Stimulated activated CD4-positive, alpha-beta T cell treated with anti-CD3 and anti-CD28 coated beads, Interleukin-4, amount 100 ng/mL, for 24 hours (primary cell): ENCODE data around the gene NSD2.
A peak's percentile ranks its signal among the peaks of the same experiment; 100 is the strongest.
"Not testable (repeated sequence)": the region's sequence is repeated elsewhere in the genome, so short reads cannot be mapped to it uniquely, and the experiment has no call there.

Experiments
- DNase-seq: peaks from one replicate; pipeline ENCODE4 v3.0.0-alpha.2; 2020

Gene NSD2

GRCh38 chr4:1899149-1900086 is 28.2 kb downstream of the NSD2 start:
- peak; percentile 81 for DNase-seq

DNA sequence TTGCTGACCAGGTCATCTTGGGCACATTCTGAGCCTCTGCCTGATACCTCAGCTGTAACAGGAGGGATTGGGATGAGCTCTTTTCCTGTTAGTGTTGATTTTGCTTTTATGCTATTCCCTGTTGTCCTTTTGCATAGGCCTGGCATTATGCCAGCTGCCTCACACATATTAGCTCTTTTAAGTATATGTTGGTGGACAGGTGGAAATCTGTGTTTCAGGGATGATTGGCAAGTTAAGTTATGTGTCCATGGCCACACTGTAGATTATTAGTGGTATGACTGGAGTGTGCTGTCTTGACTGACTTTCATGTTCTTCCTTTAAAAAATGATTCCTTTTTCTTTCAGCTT is 28.9 kb downstream of the NSD2 start:
- DNase-seq = no peak

GRCh38 chr4:1900624-1901023 is 29.4 kb downstream of the NSD2 start:
- DNase-seq = no peak

DNA sequence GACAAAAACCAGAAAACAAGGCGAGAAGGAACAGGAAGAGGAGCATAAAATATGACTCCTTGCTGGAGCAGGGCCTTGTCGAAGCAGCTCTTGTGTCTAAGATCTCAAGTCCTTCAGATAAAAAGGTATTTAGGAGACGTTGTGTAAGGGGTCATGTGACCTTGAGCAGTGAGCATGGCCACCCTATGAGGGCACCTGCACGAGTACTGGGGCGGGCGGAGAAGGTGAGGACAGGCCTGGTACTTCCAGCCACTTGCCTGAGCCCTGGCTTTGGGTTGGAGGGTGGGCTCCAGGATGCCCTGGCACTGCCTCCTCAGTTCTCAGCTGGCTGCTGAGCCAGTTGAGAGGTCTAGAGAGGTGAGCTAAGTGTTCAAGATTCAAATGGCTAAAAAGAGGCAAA is 29.9 kb downstream of the NSD2 start:
- DNase-seq = no peak

- no peak for DNase-seq
Measured at GRCh38 chr4:1902243-1902642, 31.1 kb downstream of the NSD2 start.

DNA sequence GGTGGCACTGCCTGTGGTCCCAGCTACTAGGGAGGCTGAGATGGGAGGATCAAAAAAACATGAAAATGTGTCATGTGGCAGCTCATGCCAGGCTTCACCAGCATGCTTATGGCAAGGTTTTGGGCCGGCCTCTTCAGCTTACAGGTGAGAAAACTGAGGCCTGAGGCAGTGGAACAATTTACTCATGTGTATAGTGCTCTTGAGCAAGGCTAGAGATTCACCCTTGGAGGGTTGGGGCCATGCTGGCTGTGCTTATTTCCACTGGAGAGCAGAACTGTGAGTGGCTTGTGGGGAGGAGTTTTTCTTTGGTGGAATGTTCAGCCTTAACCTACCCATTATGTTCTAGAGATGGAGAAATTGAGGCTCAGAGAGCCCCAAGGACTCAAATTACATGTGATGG is 31.8 kb downstream of the NSD2 start:
- no peak for DNase-seq

DNA sequence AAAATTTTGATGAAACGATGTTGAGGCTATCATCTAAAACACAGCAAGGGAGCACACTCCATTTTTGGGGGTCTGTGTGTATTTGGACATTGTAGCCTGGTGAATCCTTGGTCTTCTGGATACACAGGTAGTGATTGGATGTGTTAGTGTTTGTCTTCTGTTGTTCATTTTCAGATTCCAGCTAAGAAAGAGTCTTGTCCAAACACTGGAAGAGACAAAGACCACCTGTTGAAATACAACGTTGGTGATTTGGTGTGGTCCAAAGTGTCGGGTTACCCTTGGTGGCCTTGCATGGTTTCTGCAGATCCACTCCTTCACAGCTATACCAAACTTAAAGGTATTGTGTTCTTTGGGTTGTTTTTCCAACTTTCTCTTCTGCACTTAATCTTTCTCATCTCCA is 32.8 kb downstream of the NSD2 start:
- DNase-seq = no peak

- DNase-seq = no peak
Measured at GRCh38 chr4:1907848-1908525, 36.8 kb downstream of the NSD2 start.

GRCh38 chr4:1909696-1910095 is 38.5 kb downstream of the NSD2 start:
- not testable (repeated sequence) for DNase-seq

GRCh38 chr4:1910643-1911042 is 39.5 kb downstream of the NSD2 start:
- DNase-seq = peak; percentile 11

GRCh38 chr4:1911316-1911715 is 40.1 kb downstream of the NSD2 start:
- DNase-seq = not testable (repeated sequence)

DNA sequence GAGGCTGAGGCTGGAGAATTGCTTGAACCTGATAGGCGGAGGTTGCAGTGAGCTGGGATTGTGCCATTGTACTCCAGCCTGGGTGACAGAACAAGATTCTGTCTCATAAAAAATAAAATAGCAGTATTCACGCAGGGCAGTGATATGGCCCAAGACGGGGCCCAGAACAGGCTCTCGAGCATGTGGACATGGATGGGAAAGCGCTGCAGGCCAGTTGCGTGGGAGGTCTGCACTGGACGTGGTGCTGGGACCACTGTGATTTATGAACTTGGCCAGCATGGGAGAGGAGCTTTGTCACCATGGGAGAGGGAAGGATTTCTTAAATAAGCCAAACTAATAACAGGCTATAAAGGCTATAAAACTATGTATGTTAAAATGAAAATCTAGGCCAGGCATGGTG is 51.6 kb downstream of the NSD2 start:
- no peak for DNase-seq

DNA sequence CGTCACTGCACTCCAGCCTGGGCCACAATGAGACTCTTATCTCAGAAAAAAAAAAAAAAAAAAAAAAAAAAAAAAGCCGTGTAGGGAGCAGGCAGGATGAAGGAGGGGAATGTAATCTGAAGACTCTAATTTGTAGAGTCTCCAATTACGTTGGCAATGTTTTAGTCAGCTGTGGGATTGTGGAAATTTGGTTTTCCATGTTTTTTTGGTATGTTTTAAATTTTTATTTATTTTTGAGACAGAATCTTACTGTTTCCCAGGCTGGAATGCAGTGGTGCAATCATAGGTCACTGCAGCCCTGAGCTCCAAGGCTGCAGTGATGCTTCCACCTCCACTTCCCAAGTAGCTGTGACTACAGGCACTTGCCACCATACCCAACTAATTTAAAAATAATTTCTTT is 56.5 kb downstream of the NSD2 start:
- no peak for DNase-seq

DNA sequence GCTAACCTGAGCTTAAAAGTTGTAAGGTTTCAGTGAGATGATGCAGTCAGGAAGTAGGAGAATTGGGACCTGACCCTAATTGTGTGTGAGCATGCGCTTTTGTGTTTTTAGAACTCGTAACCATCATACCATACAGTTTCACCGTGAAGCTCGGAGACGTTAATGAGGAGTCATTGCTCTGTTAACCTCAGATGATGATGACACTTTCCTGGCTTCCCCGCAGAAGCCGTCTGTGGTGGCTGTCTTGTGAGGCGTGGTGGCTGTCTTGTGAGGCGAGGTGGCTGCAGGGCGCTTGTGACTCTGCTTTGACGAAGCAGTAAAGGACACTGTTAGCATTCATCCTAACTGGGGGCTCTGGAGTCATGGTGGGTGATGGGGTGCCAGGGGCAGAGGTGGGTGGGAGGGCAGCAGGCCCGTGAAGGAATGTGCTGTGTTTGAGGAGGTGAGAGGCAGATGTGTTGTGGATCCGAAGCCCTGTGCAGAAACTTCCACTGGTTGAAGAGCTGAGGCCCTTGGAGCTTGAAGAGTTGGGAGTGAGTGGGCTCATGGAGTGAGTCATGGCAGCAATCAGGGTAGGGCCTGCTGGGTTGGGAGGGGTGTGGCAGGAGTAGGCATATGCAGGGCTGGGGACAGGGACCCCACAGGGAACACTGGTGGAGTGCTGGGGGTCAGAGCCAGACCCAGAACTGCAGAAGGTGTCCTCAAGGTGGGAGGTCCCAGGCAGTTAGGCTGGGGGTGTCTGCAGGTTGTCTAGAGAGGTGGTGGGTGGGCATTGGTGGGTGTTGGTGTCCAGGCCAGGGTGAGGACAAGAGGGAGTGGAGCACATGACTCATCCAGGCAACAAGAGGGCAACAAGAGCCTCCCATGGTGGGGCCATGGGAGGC is 57.4 kb downstream of the NSD2 start:
- DNase-seq = no peak

GRCh38 chr4:1932736-1933135 is 61.5 kb downstream of the NSD2 start:
- DNase-seq = no peak

DNA sequence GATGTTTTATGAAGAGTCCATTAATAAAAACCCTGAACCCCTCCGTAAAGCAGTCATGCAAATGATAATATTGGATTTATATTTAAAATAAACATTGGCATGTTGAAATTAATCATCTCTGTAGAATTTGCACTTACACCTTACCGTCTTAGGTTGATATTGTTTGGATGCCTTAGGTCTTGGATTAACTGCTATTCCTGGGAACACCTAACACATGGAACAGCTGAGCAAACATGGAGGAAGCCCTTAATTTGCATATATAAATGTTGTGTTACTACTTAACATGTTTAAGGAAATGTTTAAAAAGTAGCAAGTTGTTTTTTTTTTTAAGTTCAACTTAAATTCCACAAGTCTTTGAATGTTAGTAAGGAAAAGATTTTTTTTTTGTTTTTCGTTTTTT is 62.5 kb downstream of the NSD2 start:
- DNase-seq = no peak

GRCh38 chr4:1937550-1937949 is 66.4 kb downstream of the NSD2 start:
- no peak for DNase-seq

DNA sequence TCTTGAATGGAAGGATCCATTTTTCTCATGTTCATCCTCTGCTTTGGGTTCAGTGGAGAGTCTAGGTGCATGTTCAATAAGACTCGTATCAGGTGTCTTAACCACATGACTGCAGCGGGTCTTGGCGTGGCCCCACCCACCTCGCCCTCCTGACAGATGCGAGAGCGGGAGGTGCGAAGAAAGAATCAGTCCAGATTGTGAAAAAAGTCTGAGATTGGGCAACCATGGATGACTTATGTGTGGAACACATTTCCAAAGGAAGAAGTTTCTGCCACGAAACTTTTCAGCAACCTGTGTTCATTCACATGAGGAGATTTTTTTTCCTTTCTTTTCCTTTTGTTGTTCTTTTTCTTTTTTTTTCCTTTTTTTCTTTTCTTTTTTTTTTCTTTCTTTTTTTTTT is 66.8 kb downstream of the NSD2 start:
- no peak for DNase-seq

DNA sequence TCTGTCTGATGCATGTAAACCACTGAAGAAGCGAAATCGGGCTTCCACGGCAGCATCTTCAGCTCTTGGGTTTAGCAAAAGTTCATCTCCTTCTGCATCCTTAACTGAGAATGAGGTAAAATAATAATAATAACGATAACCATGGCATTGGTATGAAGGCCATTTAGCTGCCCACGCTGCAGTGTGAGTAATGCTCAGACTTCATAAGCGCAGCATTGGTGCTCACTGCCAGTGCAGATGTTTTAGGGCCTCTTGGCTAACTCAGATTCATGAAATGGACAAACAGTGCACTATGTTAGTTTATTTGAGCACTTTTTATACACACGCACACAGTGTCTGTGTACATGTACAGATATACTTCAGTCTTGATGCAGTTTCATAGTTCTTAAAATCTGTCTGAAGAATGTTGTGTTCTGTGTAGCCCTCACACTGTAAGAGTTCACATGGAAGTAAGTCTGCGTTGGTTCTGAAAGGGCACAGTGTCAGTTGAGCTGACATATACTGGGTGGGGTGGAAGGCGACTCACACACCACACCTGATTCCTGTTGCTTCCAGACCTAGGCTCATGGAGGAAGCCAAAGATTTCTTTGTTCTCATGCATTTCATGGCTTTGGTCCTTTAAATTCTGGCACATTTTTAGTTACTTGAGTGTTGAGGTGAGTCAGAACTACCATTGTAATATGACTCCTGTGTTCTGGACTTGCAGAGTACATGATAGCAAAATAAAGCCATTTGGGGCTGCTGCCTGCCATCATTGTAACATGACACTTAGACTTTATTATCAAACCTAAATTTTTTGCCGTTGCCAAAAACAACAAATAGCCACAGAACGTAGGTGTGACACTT is 68.7 kb downstream of the NSD2 start:
- no peak for DNase-seq

DNA sequence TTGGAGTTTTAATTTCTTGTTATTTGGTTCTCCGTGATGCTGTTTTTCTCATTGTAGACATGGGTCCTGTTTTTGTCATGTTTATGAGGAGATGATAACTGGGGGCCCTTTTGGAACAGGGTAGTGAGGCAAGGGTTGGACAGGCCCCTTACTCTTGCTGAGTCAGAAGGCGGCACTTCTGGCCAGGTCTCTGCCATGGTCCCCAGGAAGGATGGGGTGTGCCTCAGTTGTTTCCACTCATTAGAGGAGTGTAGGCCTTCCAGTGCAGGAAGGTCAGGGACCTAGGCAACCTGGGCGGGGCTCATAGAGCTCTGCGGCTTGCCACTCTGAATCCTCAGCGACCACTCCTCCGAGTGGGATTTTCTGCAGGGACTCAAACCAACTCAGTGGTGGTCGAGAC is 69.4 kb downstream of the NSD2 start:
- no peak for DNase-seq

- DNase-seq = no peak
Measured at GRCh38 chr4:1943928-1944327, 72.7 kb downstream of the NSD2 start.

DNA sequence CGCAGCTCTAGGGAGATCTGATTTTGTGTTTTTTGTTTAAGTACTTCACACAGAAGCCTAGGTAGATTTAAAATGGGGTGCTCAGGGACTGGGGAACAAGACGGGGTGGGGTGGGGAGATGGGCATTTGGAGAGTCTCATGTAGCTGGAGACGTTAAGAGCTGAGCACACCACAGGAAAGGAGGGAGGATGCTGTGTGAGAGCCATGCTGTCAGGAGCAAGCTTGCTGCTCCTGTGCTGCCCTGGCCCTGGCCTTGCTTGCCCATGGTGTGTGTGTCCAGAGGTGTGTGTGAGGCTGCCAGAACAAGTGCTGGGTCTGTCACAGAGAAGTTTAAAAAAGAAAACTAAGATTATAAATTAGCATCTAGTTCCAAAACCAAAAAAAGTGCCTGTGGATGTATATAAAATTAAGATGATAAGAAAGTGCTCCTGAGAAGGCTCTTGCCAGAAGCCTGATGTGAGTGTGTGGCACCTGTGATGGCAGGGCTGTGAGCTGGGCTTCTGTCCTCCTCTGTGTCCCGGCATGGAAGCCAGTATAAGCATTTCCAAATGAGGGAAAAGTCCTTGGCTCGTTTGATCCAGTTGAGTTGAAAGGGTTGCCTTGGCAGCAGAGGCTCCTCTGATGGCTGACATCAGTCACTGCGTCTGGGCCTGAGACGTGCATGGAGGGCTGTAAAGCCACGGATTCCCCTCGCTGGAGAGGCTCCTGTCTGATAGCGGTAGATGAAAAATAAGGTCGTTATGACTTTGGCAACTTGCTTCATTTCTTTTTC is 74.1 kb downstream of the NSD2 start:
- no peak for DNase-seq
